CD4-positive, alpha-beta T cell treated with Interleukin-17A for 4 hours (primary cell): Measurements from ENCODE around the gene RAPGEF5.

ENCODE experiments used
- DNase-seq: peaks from one replicate; pipeline ENCODE4 v3.0.0-alpha.2; 2020; ENCODE audit warnings: mixed read lengths

Gene RAPGEF5

DNA sequence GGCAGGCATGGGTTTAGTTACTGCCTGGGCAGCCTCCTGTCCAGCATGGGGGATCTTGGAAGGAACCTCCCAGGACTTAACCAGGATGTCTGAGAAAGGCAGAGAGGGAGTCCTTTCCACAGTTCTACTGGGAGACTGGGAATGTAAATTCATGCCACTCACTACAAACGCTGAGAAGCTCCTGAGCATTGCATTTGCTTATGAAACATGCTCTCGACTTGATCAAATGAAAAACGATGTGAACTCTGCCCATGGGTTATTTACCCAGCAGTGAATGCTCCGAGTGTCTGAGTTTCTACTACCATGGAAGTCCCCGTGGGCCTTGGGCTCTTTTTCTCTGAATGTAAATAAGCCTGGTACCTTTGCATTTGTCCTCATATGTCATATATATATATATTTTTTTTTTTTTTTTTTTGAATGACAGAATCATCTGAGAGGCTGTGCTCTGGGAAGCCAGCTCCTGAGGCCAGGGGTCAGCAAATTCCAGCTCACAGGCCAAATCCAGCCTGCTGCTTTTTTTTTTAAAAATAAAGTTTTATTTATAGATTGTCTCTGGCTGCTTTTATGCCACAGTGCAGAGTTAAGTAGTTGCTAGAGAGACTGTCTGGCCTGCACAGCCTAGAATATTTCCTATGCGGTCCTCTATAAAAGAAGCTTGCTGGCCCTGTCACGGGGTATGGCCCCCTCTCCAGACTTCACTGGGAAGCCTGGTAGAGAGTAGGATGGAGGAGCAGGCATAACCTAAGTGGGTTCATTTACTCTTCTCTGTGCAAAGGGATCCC is 21.4 kb upstream of the RAPGEF5 start:
- no peak for DNase-seq

DNA sequence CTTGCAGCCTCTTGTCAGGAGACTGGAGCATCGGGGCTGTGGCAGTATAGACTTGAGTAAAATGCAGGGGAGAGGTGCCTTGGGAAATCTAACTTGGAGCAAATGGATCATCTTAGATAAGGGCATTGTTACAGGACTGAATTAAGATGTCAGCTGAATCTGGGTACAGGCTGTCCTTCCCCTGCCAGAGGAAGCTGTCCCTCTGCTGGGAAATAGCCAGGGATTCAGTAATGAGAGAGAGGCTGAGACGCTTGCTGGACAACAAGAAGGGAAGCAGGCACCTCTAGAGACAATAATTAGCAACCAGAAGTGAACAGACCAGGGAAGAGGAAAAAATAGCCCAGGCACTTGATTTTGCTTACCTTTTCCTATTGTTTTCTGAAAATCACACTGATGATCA is 20.7 kb upstream of the RAPGEF5 start:
- DNase-seq = no peak

DNA sequence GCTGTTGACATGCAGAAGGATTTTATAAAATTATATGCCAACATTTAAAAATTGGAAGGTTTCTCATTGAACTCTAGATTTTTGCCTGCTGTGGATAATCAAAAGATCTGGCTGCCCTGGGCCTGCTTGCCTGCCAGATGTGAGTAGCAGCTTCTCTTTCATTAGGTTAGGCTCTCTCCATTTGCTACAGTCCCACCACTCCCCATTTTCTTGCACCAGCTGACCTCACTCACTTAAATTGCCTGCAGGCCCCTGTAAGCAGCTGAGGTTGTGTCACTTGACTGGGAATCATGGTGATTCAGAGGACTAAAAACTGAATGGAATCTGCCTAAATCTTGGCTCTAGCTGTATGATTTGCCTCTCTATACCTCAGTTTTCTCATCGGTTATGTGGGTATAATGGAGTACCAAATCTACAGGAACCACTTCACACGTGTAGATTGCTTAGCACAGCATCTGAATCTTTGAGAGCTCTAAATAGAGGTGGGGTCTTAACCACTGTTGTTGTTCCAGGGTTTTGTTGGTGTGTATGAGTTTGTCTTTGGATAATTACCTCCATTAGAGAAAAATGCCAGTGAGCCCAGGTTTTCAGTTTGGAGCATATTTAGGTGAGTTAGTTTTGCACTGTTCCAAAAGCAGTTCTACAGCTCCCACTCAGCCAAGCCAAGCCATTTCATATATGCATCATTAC is 18.6 kb upstream of the RAPGEF5 start:
- no peak for DNase-seq

DNA sequence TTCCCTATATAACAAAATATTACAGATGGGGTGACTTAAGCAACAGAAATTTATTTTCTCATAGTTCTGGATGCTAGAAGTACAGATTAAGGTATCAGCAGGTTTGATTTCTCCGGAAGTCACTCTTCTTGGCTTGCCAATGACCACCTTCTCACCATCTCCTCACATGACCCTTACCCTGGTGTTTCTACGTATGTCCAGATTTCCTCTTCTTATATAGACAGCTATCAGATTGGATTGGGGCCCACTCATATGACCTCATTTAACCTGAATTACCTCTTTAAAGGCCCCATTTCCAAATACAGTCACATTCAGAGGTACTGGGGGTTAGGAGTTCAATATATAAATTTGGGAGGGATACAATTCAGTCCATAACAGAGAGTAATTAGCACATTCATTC is 17.0 kb upstream of the RAPGEF5 start:
- DNase-seq = no peak

DNA sequence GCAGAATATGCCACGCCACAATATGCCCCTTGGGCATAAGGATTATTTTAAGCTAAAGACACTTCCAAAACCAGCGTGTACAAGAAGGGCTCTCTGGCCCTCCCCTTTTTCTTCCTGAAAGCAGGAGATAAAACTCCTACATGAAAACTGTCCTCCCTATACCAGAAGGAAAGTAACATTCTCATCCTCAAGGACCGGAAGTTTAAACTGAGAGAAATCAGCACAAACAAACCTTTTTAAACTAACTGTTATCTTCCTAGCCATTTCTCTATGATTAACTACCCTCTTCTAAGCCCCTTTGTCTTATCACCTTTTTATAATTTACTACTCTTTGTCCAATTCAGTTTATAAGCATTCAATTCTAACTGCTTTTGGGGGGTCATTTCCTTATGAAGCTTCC is 16.4 kb upstream of the RAPGEF5 start:
- no peak for DNase-seq

DNA sequence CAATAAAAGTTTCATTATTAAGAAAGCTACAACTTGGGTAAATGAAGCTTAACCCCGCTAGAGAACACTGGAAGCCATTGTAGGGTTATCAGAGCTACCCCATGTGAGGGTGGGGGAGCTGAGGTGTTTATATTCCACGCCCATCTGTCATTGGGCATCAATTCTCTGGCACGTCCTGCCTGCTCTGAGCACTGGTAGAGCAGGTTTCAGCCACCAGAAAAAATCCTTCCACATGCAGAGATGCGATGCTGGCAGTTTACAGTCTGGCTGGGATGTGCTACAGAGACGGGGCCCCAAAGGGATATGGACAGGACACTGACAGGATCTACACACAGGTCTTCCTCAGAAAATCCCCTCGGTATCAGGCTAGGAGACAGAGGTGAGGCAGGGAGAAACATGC is 15.9 kb upstream of the RAPGEF5 start:
- DNase-seq = no peak

DNA sequence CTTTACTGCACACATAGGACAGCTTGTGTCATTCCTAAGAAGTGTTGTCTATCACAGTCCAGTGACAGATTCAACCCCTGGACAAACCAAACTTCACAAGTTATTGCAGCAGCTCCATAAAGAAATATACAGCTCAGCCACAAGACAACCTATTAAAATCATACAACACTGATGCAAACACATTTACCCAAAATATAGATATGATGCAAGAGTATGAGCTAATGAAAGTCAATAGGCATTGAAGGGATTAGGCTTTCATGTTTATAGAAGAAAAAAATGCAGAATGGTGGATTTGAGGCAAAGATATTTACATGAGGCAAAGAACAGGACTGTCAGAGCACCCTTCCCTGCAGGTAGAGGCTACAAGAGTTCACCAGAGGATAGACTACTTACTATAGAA is 14.9 kb upstream of the RAPGEF5 start:
- DNase-seq = no peak

DNA sequence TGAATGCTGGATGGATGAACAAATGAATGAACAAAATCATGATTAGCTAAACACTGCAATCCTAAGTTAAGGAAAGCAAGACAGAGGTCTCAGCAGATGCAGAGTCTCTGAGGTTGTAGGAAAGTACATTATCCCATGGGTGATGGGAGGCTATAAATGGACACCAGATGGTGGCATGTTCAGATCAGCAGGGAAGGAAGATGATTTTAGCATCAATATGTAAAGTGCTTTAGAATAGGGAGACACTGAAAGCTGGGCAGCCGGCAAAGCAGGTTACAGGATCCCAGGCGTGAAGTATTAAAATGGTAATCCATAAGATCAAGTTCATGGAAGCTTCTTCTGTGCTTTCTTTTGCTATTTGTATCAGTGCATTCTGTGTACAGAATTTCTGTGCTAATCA is 7.9 kb upstream of the RAPGEF5 start:
- no peak for DNase-seq

DNA sequence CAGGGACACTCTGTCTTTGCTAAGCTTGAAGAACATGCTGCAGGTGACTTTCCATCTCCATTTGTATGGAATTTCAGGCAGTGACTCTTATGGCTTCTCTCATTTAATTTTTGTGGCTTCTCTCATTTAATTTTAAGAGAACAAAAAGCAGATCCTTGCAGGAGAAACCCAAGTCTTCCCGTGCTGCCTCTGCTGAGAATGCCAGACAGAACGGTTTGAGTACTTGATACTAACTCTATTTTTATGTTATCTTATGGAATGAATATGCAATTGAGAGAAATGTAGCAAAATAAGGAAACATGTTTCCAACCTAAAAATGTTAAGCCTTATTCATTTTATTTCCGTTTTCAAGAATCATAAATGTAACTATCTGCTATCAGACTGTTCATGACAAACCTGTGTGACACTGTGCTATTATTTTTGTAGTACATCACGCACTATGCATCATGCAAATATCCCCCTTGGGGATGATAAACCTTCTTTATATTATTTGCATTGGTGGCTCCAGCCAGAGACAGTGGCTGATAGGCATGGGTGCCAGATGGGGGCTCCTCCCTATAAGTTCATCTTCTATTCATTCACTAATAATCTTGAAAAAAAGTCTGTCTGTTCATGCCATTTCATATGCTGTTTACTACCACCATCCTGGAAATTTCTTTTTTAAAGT is 6.9 kb upstream of the RAPGEF5 start:
- no peak for DNase-seq

DNA sequence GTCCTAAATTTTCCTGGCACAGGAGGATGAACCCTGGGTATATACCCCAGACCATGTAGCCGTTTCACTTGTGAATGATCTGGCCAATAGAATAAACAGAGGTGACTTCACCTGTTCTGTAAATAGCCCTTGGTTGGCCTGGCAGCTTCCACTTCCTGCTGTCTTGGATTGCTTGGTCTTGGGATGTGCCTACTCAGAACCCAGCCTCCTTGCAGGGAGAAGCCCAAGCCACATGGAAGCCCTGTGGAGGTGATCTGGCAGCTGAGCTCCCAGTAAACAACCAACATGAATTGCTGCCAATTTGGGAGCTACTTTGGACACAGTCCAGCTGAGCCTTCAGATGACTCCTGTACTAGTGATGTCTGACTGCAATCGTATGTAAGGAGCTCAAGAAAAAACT is 4.8 kb upstream of the RAPGEF5 start:
- no peak for DNase-seq

DNA sequence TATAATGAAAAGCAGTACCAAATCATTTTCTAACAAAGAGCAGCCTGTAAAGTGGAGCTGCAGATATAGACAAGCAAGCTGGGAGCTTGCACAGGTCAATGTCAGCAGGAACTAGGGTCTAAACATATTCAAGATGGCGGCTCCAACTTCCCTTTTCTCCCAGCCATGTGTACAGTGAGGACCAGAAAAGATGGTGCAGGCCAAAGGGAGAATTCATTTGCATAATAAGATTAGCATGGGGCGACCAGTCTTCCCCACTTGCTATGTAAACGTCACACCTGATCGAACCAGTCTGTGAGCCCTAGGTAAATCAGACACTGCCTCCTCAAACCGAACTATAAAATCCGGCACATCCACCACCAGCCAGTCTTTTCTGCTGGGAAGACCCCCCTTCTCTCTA is 4.4 kb upstream of the RAPGEF5 start:
- DNase-seq = no peak

DNA sequence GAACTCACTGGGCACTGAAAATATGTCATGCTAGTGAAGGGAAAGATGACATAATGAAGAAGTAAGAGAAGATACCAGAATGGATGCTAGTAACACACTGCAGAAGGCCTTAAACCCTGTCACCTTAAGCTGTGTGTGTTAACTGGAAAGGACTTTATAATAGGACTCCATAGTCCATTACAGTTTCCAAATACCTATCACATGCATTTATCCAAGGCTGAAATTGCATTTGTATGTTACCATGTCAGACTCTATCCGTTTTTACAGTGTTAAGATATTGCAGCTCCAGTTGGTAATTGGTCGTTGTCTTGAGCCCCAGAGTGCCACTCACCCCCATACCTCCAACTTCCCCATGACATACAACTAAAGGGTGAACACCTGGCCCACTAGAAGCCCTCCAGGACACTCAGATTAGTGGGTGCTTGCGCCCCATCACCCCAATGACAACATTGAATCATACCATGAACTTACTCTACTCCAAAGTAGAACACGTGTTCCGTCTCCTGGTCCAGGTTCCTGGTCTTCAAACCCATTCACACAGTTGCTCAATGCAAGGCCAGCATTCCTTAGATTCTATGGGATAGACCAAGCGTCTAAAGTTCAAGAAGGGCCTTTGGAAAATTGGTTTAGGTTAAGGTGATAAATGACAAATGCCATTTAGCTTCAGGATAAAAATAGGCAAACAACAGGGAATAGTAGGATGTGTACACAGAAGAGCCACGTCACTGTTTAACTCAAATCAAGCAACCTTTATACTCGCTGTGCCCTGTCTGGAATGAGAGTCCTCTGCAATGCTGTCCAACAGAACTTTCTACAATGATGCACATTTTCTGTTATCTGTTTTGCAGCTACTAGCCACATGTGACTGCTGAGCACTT is 2.1 kb upstream of the RAPGEF5 start:
- DNase-seq = no peak

DNA sequence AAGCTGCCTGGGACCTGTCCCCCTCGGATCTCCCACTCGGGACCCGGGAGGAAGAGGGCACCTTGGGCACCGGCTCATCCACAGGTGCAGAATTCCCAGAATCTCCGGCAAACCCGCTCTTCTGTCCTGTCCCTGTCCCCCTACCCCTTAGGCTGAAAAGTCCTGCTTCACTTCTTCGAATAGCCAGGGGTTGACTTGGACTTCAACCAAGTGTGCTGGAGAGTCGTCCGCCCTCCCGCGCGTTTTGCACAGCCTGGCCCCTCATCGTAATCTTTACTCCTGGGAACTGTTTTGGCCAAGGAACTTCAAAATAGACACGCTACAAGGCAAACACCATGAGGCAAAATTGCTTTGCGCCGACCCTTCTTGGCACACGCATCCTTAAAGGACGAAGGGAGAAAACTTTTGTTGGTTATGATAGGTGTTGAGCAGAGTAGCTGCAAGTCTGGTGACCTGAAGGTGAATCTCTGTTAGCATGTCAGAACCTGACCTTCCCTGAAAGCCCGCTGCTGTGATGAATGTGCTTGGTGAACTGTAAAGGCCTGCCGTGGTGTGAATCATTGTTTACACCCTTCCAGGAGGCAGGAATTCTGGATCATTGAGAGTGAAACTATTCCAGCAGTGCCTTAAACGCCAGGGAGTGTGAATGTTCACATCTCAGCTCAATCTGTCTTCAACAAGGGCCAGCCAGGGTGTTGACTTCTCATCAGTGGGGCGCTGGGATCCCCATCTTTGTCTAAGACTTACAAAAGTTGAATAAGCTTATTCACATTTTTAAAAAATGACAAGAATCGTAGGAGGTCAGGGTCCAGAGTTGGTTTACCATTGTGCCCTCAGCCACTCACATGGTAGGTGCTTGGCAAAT is 589 bp upstream of the RAPGEF5 start:
- no peak for DNase-seq

DNA sequence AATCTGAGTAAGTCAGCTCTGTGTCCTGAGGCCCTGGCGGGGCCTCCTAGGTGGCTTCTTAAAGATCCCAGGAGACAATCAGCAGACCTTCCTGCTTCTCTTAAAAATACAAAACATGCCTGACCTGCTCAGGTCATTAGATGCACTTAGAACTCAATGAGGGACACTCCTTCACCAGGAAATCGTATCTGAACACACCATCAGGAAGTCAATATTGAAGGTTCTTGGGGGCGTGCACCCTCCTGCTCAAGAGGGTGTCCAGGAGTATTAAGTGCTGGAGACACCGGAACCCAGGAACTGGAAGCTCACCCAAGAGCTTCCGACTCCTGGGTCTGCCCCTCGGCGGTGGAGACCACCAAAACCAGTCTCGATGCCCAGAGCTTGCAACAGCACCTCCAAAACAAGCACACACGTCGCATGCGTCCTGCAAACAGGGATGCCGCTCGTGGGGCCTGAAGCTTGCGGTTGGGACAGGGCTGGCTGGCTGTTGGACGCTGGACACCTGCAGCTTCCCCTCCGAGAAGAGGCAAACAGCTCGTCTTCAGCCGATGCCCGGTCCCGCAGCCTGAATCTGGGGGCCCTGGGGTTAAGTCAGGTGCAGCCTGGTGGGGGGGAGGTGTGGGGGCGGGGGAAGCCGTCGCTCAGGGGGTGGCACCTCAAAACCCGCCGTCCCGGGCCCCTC is 803 bp downstream of the RAPGEF5 start:
- no peak for DNase-seq

DNA sequence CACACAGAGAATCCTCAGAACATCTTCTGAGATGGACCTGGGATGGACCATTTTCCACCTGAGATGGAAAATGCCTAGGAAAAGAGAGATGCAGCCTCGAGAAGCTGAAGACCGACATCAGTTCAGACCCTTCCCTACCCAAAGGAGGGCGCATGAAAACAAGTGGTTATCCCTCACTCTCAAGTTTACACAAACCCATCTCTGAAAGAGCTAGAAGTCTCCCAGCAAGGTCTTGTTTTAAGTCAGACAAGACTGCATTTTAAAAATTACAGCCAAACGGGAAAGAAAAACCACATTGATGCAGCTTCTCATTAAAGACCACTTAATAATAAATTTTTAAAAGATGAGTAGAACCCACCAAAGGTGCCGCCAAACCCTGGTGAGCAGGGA is 1.3 kb downstream of the RAPGEF5 start:
- DNase-seq = no peak

DNA sequence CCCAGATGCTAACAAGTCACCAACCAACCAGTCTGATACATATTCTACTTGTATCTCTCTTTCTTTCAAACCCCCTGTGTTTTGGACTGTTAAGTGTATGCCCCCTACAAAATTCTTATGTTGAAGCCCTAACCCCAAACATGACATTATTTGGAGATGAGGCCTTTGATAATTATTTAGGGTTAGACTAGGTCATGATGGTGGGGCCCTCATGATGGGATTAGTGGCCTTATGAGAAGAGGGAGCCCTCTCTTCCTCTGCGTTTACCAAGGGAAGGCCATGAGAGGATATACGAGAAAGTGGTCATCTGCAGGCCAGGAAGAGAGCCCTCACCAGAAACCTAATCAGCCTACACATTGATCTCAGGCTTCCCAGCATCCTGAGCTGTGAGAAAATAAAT is 2.5 kb downstream of the RAPGEF5 start:
- no peak for DNase-seq

DNA sequence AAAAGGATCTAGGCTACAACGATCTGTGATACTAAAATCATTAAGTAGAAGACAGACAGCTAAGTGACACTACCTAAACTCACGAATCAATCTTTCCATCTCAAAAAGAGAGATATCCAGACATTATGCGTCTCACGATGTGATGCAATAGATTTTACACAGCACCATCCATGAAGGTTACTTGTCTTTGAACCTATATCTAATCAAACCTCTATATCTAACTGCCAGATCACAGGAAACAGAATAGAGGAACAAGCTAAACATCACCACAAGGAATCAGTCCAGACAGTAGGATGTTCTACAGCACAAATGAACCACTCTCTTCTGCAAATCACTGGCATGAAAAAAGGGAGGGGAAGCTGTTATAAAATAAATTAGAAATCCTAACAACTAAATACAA is 4.1 kb downstream of the RAPGEF5 start:
- no peak for DNase-seq

DNA sequence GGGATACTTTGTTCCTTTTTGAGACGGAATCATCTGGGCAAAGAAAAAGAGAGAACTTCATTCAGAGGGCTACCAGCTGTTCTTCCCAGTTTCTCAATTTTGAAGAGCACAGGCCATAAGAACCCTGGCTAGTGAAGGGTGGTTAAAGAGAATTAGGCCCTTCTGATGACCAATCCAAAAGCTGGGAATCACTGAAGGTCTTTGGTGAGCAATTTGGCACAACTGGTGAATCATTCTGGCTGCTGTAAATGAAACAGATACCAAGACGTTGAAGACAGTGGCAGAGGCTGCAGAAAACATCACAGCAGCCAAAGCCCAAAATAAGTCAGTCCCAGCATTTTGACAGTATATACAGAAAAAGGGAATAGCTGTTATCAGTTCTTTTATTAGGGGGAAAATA is 5.1 kb downstream of the RAPGEF5 start:
- DNase-seq = no peak

DNA sequence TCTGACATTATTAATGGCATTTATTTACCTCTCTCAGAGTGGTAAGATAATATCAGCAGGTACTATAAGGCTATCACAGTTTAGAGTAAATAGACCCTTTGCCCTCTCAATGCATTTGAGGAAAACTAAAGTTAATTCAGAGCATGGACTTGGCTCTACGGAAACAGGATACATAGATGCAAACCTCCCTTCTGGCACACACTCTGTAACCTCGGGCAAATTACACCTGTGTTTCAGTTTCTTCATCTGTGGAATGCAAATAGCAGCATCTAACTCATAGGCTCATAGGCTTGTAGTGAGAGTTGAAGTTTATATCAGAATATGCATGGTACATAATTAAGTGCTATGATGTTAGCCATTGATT is 5.6 kb downstream of the RAPGEF5 start:
- DNase-seq = no peak

DNA sequence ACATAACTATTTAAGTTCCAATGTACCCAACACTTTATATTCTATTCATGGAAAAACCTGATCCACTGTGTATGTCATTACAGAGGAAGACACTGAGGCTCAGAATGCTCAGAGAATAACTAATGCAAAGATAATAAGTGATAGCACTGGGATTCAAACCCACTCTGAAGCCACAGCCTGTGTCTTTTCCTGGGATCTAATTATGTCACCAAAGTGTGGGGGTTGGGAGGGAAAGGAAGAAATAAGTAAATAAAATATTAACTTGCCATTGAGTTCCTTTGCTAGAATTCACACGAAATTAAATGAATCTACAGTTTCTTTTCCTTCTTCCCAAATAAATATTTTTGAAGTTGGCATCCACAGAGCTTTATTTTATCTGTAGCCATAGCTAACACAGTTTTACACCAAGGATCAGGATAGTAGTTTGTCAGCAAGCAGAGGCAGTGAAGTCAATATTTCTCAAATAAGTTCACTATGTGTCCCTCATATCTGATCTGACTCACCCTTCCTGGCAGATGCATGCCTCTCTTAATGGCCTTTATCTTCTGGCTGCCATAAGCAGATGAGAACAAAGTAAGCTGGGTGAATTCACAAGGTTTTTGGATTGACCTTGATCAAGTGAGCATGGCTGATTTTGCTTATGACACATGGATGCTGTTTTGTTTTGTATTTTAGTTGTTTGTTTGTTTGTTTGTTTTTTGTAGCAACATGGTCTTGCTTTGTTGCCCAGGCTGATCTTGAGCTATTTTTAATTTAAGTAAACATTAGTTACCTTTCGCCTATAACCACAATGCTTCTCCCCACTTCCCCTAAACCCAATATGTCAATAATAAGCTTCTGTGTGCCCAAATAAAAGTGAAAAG is 6.3 kb downstream of the RAPGEF5 start:
- DNase-seq = no peak

DNA sequence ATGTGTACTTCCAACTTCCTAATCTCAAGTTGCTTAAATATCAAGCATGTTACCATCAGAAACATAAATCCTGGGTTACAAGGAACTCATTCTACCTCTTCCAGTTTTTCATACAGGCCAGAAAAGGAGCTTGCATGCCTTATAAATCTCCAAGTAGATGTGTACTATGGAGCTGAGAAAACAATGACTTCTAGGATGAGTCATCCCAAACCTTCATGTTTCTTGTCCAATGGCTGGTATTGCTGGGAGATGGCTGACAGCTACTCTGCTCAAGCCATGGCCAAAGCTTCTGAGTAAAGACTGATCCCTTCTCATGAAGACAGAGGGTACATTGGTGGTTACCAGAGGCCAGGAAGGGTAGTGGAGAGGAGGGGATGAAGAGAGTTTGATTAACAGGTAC is 8.6 kb downstream of the RAPGEF5 start:
- DNase-seq = no peak
